Amygdala (tissue), 56 donors: Measurements from ENCODE around the gene USP2.

Source experiments
- DNase-seq, 56 donors: peaks; one replicate each; lab custom pipeline; 2025; lab: John Stamatoyannopoulos, UW

Gene USP2

GRCh38 chr11:119346605-119347004, 34.9 kb downstream of the USP2 start, which contains the start of gene MFRP:
TSS of gene MFRP (minus strand) at chr11:119346705. CDS start at chr11:119346513, 192 bp downstream.
- DNase-seq = no peak

- no peak for DNase-seq
Measured at GRCh38 chr11:119345685-119346084, 35.8 kb downstream of the USP2 start.

- DNase-seq = no peak
Measured at GRCh38 chr11:119344291-119345010, 37.0 kb downstream of the USP2 start.

GRCh38 chr11:119343726-119344125, 37.8 kb downstream of the USP2 start:
- no peak for DNase-seq

- no peak for DNase-seq
Measured at GRCh38 chr11:119342362-119343130, 38.9 kb downstream of the USP2 start.

- no peak for DNase-seq
Measured at GRCh38 chr11:119342023-119342300, 39.5 kb downstream of the USP2 start.

- DNase-seq = peak in 4 of 56 donors; percentile 39 to 53 (median 50)
Measured at GRCh38 chr11:119341222-119342022, 40.1 kb downstream of the USP2 start.

- DNase-seq = peak in 38 of 56 donors; percentile 43 to 79 (median 66)
Measured at GRCh38 chr11:119340335-119341221, 40.9 kb downstream of the USP2 start, which contains the start of gene C1QTNF5. TSS of gene C1QTNF5 (minus strand) at chr11:119340883. CDS start at chr11:119340397, 486 bp downstream.

GRCh38 chr11:119339589-119340334, 41.7 kb downstream of the USP2 start:
- peak in 33 of 56 donors; percentile 41 to 86 (median 61) for DNase-seq

- DNase-seq = peak in 1 of 56 donors; percentile 34
Measured at GRCh38 chr11:119338965-119339588, 42.4 kb downstream of the USP2 start.

GRCh38 chr11:119338318-119338890, 43.1 kb downstream of the USP2 start:
- DNase-seq = peak in 41 of 56 donors; percentile 32 to 88 (median 62)

- no peak for DNase-seq
Measured at GRCh38 chr11:119337581-119338317, 43.7 kb downstream of the USP2 start.

GRCh38 chr11:119336744-119337469, 44.6 kb downstream of the USP2 start:
- DNase-seq = no peak

GRCh38 chr11:119335655-119336543, 45.6 kb downstream of the USP2 start:
- DNase-seq = peak in 21 of 56 donors; percentile 21 to 82 (median 36)

GRCh38 chr11:119335091-119335654, 46.3 kb downstream of the USP2 start:
- no peak for DNase-seq
